ENCODE measurements around the gene PHF21A.

DNA sequence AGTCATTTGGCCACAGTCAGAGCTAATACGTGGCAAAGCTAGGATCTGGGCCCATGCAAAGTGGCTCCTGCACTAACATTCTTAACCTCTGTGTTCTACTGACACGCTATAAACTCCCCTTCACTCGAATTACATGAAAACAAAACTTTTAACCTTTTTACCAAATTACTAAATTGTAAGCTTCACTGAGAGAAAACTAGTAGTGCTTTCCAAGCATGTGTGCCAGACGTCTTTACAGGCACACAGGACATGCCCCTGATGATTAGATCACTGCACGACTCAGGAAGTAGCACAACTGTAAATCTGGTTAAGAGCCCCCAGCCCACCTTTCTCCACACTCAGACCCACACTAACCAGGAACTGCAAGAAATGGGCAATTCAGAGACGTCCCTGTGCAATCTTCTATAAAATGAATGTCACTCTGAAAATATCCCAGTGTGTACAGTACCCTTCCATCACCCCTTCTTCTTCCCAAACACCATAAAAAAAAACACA lies 16.1 kb downstream of the PHF21A start:
- TF ChIP-seq, protein P1, sequence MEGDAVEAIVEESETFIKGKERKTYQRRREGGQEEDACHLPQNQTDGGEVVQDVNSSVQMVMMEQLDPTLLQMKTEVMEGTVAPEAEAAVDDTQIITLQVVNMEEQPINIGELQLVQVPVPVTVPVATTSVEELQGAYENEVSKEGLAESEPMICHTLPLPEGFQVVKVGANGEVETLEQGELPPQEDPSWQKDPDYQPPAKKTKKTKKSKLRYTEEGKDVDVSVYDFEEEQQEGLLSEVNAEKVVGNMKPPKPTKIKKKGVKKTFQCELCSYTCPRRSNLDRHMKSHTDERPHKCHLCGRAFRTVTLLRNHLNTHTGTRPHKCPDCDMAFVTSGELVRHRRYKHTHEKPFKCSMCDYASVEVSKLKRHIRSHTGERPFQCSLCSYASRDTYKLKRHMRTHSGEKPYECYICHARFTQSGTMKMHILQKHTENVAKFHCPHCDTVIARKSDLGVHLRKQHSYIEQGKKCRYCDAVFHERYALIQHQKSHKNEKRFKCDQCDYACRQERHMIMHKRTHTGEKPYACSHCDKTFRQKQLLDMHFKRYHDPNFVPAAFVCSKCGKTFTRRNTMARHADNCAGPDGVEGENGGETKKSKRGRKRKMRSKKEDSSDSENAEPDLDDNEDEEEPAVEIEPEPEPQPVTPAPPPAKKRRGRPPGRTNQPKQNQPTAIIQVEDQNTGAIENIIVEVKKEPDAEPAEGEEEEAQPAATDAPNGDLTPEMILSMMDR (IDR thresholded peaks at IDR 0.05; ENCODE audit: borderline replicate concordance, extremely low read depth, low read length, poor library complexity, severe bottlenecking), result no peak
- no peak for TF ChIP-seq EZH2 (IDR thresholded peaks at IDR 0.05; ENCODE audit: borderline replicate concordance, low read depth, low read length, severe bottlenecking)

Measured in DND-41 (cell line).